Parathyroid adenoma (tissue), 2 donors: ENCODE measurements around the gene TSPEAR.

Experiments
- H2AFZ ChIP-seq: fragments of 300-600 bp; sonication (generic); one replicate; pipeline ENCODE4 v1.7.0; 2017; ENCODE audit warnings: antibody characterized with exemption, mild to moderate bottlenecking
- H3K27ac ChIP-seq: fragments of 300-600 bp; sonication (generic); one replicate; pipeline ENCODE4 v1.7.0; 2017
- H3K27me3 ChIP-seq: fragments of 300-600 bp; sonication (generic); one replicate; pipeline ENCODE4 v1.7.0; 2017; ENCODE audit warnings: low read length; ENCODE audit not compliant: control insufficient read depth, insufficient read depth
- H3K36me3 ChIP-seq: fragments of 300-600 bp; sonication (generic); one replicate; pipeline ENCODE4 v1.7.0; 2017; ENCODE audit warnings: low read length; ENCODE audit not compliant: control insufficient read depth, insufficient read depth
- H3K4me1 ChIP-seq: fragments of 300-600 bp; sonication (generic); one replicate; pipeline ENCODE4 v1.7.0; 2017; ENCODE audit warnings: control low read depth
- H3K4me2 ChIP-seq: fragments of 300-600 bp; sonication (generic); one replicate; pipeline ENCODE4 v1.7.0; 2017; ENCODE audit warnings: low read length
- H3K4me3 ChIP-seq: fragments of 300-600 bp; sonication (generic); one replicate; pipeline ENCODE4 v1.7.0; 2017; ENCODE audit warnings: low read depth, low read length
- H3K79me2 ChIP-seq: fragments of 300-600 bp; sonication (generic); one replicate; pipeline ENCODE4 v1.7.0; 2017; ENCODE audit warnings: control low read depth
- H3K9ac ChIP-seq: fragments of 300-600 bp; sonication (generic); one replicate; pipeline ENCODE4 v1.7.0; 2017; ENCODE audit warnings: mild to moderate bottlenecking
- H3K9me3 ChIP-seq: fragments of 300-600 bp; sonication (generic); one replicate; pipeline ENCODE4 v1.7.0; 2017; ENCODE audit warnings: low read length; ENCODE audit not compliant: control insufficient read depth
- CTCF ChIP-seq: fragments of 300-600 bp; sonication (generic); IDR thresholded peaks from one replicate; pipeline ENCODE4 v1.7.0; 2017; ENCODE audit warnings: antibody characterized with exemption, mild to moderate bottlenecking
- donor health status: primary hyperparathyroidism.

The TSPEAR gene

GRCh38 chr21:44758141-44758561 lies 46.8 kb upstream of the TSPEAR start:
- Histone ChIP-seq H3K79me2 (no peaks in the 10 kb centered on the region), H3K4me3 (no peak overlapping the region), H3K9ac (no peak overlapping the region), H3K4me2 (no peak overlapping the region), H3K4me1 (no peaks in the 10 kb centered on the region), H3K36me3 (no peaks in the 10 kb centered on the region), H3K9me3 (no peaks in the 10 kb centered on the region), H3K27me3 (no peaks in the 10 kb centered on the region), H2AFZ (no peak overlapping the region), H3K27ac (no peak overlapping the region)
- TF ChIP-seq CTCF = no peak

GRCh38 chr21:44757731-44758130 lies 46.4 kb upstream of the TSPEAR start:
- Histone ChIP-seq H3K4me3 (no peak overlapping the region), H3K36me3 (no peaks in the 10 kb centered on the region), H3K9ac (no peak overlapping the region), H2AFZ (no peak overlapping the region), H3K79me2 (no peaks in the 10 kb centered on the region), H3K9me3 (no peaks in the 10 kb centered on the region), H3K4me2 (no peak overlapping the region), H3K27me3 (no peaks in the 10 kb centered on the region), H3K27ac (no peak overlapping the region), H3K4me1 (no peaks in the 10 kb centered on the region)
- no peak for TF ChIP-seq CTCF

- Histone ChIP-seq H3K4me2 (no peak overlapping the region), H3K4me1 (no peaks in the 10 kb centered on the region), H3K27me3 (no peaks in the 10 kb centered on the region), H2AFZ (no peak overlapping the region), H3K4me3 (no peak overlapping the region), H3K27ac (no peak overlapping the region), H3K79me2 (no peaks in the 10 kb centered on the region), H3K9me3 (no peaks in the 10 kb centered on the region), H3K36me3 (no peaks in the 10 kb centered on the region), H3K9ac (no peak overlapping the region)
- TF ChIP-seq CTCF = no peak
Measured at GRCh38 chr21:44756423-44757185, 45.2 kb upstream of the TSPEAR start.

DNA sequence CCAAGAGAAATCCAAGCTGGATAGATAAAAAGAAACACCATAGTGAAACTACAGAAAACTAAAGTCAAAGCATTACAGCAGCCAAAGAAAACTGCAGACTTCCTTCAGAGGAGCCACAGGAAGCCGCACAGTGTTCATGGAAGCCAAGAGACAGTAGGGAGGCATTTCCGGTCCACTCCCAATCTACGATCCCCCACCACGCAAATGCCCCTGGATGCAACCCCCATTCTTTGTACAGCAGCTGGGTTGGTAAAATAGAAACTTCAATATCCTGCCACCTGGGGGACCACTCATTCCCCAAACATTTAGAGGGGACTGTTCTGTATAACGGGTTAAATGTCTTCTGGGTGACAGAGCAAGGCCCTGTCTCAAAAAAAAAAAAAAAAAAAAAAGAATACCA lies 43.9 kb upstream of the TSPEAR start:
- Histone ChIP-seq H3K9ac (no peak overlapping the region), H3K4me3 (no peak overlapping the region), H2AFZ (no peak overlapping the region), H3K4me1 (no peaks in the 10 kb centered on the region), H3K4me2 (no peak overlapping the region), H3K27ac (no peak overlapping the region), H3K79me2 (no peaks in the 10 kb centered on the region), H3K9me3 (no peaks in the 10 kb centered on the region), H3K27me3 (no peaks in the 10 kb centered on the region), H3K36me3 (no peaks in the 10 kb centered on the region)
- no peak for TF ChIP-seq CTCF

DNA sequence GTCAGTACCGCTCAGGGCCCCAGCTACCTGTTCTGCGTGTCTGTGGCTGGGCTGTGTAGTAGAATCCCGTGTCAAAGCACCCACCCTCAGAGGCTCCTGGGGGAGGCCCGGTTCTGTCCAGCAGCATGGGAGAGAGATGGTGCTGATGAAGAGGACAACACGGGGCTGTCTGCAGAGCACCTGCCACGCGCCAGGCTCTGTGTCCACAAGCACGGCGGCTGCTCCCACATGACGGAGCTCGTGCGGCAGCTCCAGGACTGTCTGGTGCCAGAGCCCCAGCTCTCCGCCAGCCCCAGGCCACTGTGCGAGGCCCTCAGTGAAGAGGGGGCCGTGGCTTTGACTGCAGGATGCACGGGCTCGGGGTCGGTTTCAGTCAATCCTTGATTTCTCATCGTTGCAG lies 42.0 kb upstream of the TSPEAR start:
- Histone ChIP-seq H3K36me3 (no peaks in the 10 kb centered on the region), H3K79me2 (no peaks in the 10 kb centered on the region), H3K4me2 (no peak overlapping the region), H3K9me3 (no peaks in the 10 kb centered on the region), H3K4me1 (no peaks in the 10 kb centered on the region), H2AFZ (no peak overlapping the region), H3K4me3 (no peak overlapping the region), H3K27me3 (no peaks in the 10 kb centered on the region), H3K9ac (no peak overlapping the region), H3K27ac (no peak overlapping the region)
- no peak for TF ChIP-seq CTCF
